ENCODE measurements around the gene AKAP13.

AKAP13 gene

DNA sequence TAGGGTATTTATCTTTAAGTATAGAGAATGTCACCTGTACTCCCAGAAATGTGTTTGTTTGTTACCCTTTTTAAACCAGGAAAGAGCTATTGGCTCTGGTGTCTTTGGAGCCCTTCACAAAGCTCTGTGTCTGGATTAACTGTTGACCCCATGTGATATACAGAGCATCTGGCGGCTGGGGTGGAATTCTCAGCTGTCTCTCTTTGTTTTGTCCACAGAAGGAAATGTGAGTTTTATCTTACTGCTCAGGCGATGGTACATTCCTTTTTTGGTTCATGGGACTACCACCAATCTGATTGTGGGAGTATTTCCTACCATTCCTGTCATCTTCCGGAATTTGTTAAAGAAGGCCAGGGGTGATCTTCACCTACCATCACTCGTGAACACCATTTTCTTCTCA, 120.3 kb downstream of the AKAP13 start:
- no peak overlapping the region for H3K27ac ChIP-seq
- TF ChIP-seq ZFX (IDR thresholded peaks at IDR 0.05; ENCODE audit: borderline replicate concordance) (no peak), CTCF (IDR thresholded peaks at IDR 0.05) (no peak)

DNA sequence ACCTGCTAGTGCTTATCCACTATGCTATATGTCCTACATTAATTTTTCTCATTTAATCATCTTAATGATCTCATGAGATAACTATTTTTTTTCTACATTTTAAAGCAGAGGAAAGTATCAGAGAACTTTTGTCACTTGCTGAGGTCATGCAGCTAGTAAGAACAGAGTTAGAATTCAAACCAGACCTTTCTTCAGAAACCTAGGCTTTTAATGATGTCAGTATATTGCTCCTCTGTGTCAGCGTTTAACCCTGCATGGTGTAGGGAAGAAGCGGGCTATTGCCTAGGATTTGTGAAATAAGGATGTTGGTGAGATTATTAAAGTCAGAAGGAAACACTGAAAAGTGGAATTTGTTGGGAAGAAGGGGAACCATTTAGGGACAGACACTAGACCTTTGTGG, 121.2 kb downstream of the AKAP13 start:
- no peak overlapping the region for H3K27ac ChIP-seq
- TF ChIP-seq ZFX (IDR thresholded peaks at IDR 0.05; ENCODE audit: borderline replicate concordance) (no peak), CTCF (IDR thresholded peaks at IDR 0.05) (no peak)

GRCh38 chr15:85503151-85503799, 122.9 kb downstream of the AKAP13 start:
- no peak overlapping the region for H3K27ac ChIP-seq
- no peak for TF ChIP-seq CTCF (IDR thresholded peaks at IDR 0.05)
- TF ChIP-seq ZFX (IDR thresholded peaks at IDR 0.05; ENCODE audit: borderline replicate concordance) = no peak

GRCh38 chr15:85504749-85505676, 124.6 kb downstream of the AKAP13 start:
- H3K27ac ChIP-seq = no peak overlapping the region
- TF ChIP-seq ZFX (IDR thresholded peaks at IDR 0.05; ENCODE audit: borderline replicate concordance) (no peak), CTCF (IDR thresholded peaks at IDR 0.05) (peak; percentile 82)

DNA sequence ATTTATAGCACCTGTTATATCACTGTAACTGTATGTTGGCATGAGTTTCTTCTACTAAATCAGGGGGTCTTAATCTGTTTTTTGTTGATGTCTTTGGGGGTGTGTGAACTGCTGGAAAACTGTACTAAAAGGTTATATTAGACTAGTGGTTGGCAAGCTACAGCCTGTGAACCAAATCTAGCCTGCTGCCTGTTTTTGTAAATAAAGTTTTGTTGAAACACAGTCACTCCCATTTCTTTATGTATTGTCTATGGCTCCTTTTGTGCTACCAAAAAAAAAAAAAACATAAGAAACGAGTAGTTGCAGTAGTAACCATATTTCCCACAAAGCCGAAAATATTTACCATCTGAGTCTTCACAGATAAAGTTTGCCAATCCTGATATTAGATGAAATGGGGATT, 126.7 kb downstream of the AKAP13 start:
- no peak overlapping the region for H3K27ac ChIP-seq
- TF ChIP-seq CTCF (IDR thresholded peaks at IDR 0.05) (no peak), ZFX (IDR thresholded peaks at IDR 0.05; ENCODE audit: borderline replicate concordance) (no peak)

DNA sequence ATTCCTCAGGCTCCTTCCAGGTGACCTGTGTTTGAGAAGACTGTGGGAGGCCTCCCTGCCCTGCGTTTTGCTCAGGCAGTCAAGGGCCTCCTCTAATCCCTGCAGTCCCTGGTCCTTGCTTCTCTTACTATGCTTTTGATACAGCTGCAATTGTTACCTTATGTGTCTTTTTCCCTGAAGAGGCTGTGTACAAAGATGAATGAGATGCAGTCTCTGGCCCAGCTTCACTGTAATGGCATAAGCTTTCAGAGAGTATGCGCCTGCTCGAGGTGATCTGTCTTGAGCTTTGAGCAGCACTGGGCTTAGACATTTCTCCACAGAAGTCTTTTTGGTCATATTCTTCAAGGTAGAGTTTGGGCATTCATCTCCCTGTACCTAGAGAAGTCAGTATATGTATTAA, 129.6 kb downstream of the AKAP13 start:
- H3K27ac ChIP-seq = no peak overlapping the region
- TF ChIP-seq CTCF (IDR thresholded peaks at IDR 0.05) = no peak
- no peak for TF ChIP-seq ZFX (IDR thresholded peaks at IDR 0.05; ENCODE audit: borderline replicate concordance)

DNA sequence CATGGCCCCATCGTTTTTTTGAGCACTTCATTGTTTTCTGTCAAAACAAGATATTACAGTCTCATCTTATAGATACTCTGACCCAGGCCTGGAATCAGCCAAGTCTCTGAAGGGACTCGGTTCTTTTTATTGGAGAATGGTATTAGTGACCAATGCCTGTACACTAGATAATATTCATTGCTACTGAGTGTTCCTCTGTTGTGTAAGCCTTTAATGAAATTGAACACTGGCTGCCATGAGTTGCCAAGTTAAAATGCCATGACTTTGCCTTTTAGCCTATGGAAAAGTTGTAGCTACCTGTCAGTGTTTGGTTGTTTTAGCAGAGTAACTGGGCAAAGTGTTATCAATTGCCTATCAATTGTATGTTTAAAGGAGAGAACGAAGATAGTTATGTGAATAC, 134.0 kb downstream of the AKAP13 start:
- no peak overlapping the region for H3K27ac ChIP-seq
- TF ChIP-seq CTCF (IDR thresholded peaks at IDR 0.05) = no peak
- TF ChIP-seq ZFX (IDR thresholded peaks at IDR 0.05; ENCODE audit: borderline replicate concordance) = no peak

Measured in 22Rv1 (cell line).